Endometrial microvascular endothelial cells (primary cell): ENCODE measurements around the gene EXOC8. TPM values are rescaled to one million over a fixed set of nuclear protein-coding genes. Genes with fewer than 3 reads are reported as not detected.

Experiments
- in situ Hi-C: cut with HindIII; loops from 2 replicates; pipeline ENCODE4 v1.10.0; 2017; ENCODE audit warnings: low sequenced_read_pairs, low pct_unique_long_range_greater_than_20kb; ENCODE audit errors: inconsistent ontology term
- total RNA-seq: library from RNA; depleted of rRNA; stranded (reverse); fragments of >200 nt; gene quantifications from one replicate; pipeline ENCODE4 v1.2.3, GENCODE V29; 2015; ENCODE audit errors: inconsistent ontology term

The EXOC8 gene
- total RNA-seq, 1 donor from 2014 or later, result 14.3 TPM

DNA sequence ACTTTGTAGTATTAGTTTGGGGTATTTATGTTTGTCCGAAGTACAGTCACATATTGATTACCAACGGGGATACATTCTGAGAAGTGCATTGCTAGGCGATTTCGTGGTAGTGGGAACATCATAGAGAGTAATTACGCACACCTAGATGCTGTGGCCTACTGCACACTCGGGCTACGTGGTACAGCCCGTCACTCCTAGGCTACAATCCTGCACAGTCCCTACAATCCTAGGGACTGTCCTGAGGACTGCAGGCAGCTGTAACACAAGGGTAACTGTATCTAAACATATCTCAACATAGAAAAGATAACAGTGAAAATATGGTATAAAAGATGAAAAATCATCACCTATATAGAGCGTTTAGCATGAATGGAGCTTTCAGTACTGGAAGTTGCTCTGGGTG is 18.6 kb downstream of the EXOC8 start:
- in situ Hi-C loops, result no loop called here

- in situ Hi-C loops, result no loop called here
These were observed 19.1 kb downstream of the EXOC8 start for GRCh38 chr1:231318568-231318967.

- in situ Hi-C loops, result no loop called here
These were observed 19.7 kb downstream of the EXOC8 start for GRCh38 chr1:231318015-231318355.

DNA sequence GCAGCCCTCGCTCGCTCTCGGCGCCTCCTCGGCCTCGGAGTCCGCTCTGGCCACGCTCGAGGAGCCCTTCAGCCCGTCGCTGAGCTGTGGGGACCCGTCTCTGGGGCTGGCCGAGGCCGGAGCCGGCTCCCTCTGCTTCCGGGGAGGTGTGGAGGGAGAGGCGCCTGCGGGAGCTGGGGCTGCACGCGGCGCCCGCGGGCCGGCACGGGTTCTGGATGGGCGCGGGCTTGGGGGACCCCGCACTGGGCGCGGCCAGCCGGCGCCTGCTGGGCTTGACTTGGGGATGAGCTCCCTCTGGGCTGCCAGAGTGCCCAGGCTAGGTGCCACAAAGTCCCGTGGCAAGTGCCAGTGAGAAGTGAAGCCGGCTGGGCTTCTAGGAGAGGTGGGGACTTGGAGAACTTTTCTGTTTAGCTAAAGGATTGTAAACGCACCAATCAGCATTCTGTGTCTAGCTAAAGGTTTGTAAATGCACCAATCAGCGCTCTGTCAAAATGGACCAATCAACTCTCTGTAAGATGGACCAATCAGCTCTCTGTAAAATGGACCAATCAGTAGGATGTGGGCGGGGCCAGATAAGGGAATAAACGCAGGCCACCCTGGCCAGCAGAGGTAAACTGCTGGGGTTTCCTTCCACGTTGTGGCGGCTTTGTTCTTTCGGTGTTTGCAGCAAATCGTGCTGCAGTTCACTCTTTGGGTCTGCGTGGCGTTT is 20.2 kb downstream of the EXOC8 start:
- in situ Hi-C loops, result no loop called here

DNA sequence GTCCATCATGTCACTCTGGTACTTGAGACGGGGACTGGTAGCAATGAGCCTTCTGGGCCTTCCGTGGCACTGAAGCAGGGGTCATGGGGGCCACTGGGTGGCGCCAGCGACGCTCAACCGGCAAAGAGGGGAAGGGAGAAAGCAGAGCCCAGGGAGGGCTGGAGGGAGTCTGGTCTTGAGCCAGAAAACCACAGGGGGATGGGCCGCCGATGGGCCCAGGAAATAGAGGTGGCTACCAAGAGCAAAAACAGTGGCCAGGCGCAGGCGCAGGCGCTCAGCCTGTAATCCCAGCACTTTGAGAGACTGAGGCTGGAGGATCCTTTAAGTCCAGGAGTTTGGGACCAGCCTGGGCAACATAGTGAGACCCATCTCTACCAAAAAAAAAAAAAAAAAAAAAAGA is 21.8 kb downstream of the EXOC8 start:
- in situ Hi-C loops, result no loop called here

DNA sequence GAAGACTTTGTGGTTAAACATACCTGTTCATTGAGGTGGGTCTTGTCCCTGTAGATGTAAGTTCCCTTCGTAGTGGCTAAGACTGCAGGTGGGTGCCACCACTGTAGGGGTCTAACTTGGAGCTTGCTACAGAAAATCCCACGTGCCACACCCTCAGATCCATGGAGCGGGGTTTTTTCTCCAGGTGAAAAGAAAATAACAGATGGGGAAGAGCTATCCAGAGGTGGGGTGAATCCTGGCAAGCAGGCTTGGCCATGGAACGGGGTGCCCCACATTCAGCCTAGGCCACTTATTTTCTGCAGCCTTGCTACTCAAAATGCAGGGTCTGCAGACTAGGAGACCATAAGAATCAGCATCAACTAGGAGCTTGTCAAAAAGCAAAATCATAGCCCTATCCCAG is 24.0 kb downstream of the EXOC8 start:
- in situ Hi-C loops, result no loop called here

DNA sequence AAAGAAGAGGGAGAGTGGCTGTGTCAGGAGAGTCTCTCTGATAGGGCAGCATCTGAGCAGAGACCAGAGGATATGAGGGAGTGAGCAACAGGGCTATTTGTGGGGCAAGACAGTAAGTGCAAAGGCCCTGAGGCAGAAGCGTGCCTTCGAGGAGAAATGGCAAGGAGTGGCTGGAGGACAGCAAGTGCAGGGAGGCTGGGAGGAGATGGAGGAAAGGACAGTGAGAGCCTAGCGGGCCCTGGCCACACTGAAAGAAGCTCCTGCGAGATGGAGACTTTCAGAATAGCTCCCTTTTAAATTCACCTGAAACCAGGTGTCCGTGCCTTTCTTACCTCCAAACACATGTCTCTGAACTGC is 25.2 kb downstream of the EXOC8 start:
- in situ Hi-C loops, result no loop called here

GRCh38 chr1:231311720-231312431 is 25.8 kb downstream of the EXOC8 start:
- in situ Hi-C loops, result no loop called here

DNA sequence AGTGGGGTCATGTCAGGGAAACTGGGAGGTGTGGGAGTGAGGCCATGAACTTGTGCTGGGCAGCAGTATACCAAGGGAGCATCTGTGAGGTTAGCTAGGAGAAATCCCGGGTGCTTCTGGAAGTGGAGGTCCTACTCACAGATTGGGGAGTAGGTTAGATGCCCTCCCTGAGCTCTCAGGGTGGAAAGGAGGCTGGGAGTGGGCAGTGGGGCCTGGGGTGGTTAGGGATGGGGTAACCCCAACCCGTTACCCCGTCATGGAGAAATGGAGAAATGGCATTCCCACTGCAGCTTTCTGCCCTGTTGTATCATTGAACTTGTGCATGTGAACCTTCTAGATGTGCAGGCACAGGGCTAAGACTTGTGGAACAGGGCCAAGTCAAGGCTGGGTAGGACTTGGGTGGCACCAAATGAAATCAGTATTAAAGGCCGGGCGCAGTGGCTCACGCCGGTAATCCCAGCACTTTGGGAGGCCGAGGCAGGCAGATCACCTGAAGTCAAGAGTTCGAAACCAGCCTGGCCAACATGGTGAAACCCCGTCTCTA is 27.2 kb downstream of the EXOC8 start:
- in situ Hi-C loops, result no loop called here

DNA sequence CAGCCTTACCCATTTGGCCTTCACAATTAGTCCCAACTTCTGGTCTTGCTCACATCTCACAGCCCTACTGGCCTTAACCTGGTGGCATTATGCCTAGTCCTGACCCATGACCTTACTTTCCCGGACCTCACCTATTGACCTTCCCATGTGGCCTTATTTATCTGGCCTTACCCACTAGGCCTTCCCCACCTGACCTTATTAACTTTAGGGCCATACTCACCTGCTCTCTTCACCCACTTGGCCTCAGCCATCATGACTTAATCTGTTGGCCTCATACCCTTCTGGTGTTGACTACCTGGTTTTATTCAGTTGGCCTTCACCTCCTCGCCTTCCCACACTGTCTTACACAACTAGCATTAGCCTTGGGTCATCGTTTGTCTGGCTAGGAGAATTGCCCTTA is 35.7 kb downstream of the EXOC8 start:
- in situ Hi-C loops, result no loop called here

DNA sequence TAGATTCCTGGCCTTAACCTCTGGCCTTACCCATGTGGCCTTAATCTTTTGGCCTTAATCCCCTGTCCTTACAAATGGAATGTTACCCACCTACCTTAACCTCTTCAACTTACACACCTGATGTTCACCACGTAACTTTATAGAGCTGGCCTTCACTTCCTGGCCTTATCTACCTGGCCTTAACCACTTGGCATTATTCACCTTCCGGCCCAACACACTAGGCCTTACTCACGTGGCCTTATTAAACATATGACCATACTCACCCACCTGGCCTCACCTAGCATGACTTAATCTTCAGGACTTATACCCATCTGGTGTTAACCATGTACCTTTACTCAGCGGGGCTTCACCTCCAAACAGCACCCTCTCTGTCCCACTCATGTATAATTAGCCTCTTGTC is 41.7 kb downstream of the EXOC8 start:
- in situ Hi-C loops, result no loop called here

- in situ Hi-C loops, result no loop called here
These were observed 51.0 kb downstream of the EXOC8 start for GRCh38 chr1:231286603-231287002.

DNA sequence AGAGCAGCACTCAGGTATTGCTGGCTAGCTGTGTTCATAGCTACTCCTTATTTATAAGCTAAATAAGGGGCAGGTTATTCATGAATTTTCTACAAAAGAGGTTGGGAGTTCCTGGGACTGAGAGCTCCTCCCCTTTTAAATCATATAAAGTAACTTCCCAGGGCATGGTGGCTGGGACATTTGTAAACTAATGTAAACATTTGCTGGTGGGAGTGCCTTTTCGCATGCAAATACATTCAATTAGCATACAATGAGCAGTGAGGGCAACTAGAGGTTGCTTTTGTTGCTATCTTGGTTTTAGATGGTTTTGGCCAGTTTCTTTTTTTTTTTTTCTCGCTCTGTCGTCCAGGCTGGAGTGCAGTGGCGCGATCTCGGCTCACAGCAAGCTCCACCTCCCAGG is 53.2 kb downstream of the EXOC8 start:
- in situ Hi-C loops, result no loop called here

Other genes starting within 250 kb of the EXOC8 start
- gene TRIM67, start 175.8 kb downstream of the EXOC8 start, total RNA-seq, result not detected
- 64.5 TPM for gene GNPAT, start 96.6 kb downstream of the EXOC8 start, total RNA-seq
- 16.8 TPM for gene SPRTN, start 441 bp upstream of the EXOC8 start, total RNA-seq
- 46.2 TPM for gene EGLN1, start 84.4 kb upstream of the EXOC8 start, total RNA-seq
- gene TSNAX, start 190.8 kb upstream of the EXOC8 start, total RNA-seq, result 24.6 TPM